ENCODE data around the gene SMURF1.
A peak's percentile ranks its signal among the peaks of the same experiment; 100 is the strongest.

The SMURF1 gene

GRCh38 chr7:99143853-99144672, at the start of gene SMURF1:
Gene SMURF1 (minus strand): TSS chr7:99144108. CDS start chr7:99143780, 328 bp downstream.
- no peaks in the 10 kb centered on the region for H3K36me3 ChIP-seq (ENCODE audit: control insufficient read depth in 2 of 2, insufficient read depth in 2 of 2, low read length in 2 of 2)
- H3K9me3 ChIP-seq (ENCODE audit: control insufficient read depth in 2 of 2, low read length in 2 of 2) = no peaks in the 10 kb centered on the region
- H3K4me3 ChIP-seq (ENCODE audit: low read length in 2 of 2) = peak within 1 kb of the TSS; percentile 84 to 90
- H3K27me3 ChIP-seq (ENCODE audit: control insufficient read depth in 1 of 2, insufficient read depth in 2 of 2, low read length in 2 of 2) = no peaks in the 10 kb centered on the region
- H3K4me1 ChIP-seq (ENCODE audit: control insufficient read depth, insufficient read depth, low read length) = peaks cover 10% of the 10 kb centered on the region
- peak within 1 kb of the TSS; percentile 86 for H3K27ac ChIP-seq (ENCODE audit: low read length)
- H3K9ac ChIP-seq (ENCODE audit: low read length in 2 of 2) = peak within 1 kb of the TSS; percentile 69 to 87

GRCh38 chr7:99191869-99192596, 48.1 kb upstream of the SMURF1 start:
- Histone ChIP-seq H3K36me3 (ENCODE audit: control insufficient read depth in 2 of 2, insufficient read depth in 2 of 2, low read length in 2 of 2) (no peaks in the 10 kb centered on the region), H3K9me3 (ENCODE audit: control insufficient read depth in 2 of 2, low read length in 2 of 2) (peaks cover under 1 to 4% of the 10 kb centered on the region in 2 donors), H3K4me3 (ENCODE audit: low read length in 2 of 2) (no peak overlapping the region), H3K9ac (ENCODE audit: low read length in 2 of 2) (no peak overlapping the region), H3K27me3 (ENCODE audit: control insufficient read depth in 1 of 2, insufficient read depth in 2 of 2, low read length in 2 of 2) (no peaks in the 10 kb centered on the region), H3K4me1 (ENCODE audit: control insufficient read depth, insufficient read depth, low read length) (no peaks in the 10 kb centered on the region), H3K27ac (ENCODE audit: low read length) (no peak overlapping the region)

GRCh38 chr7:99190359-99191009, 46.6 kb upstream of the SMURF1 start:
- Histone ChIP-seq H3K9me3 (ENCODE audit: control insufficient read depth in 2 of 2, low read length in 2 of 2) (no peaks in the 10 kb centered on the region), H3K4me1 (ENCODE audit: control insufficient read depth, insufficient read depth, low read length) (no peaks in the 10 kb centered on the region), H3K9ac (ENCODE audit: low read length in 2 of 2) (no peak overlapping the region), H3K27me3 (ENCODE audit: control insufficient read depth in 1 of 2, insufficient read depth in 2 of 2, low read length in 2 of 2) (no peaks in the 10 kb centered on the region), H3K36me3 (ENCODE audit: control insufficient read depth in 2 of 2, insufficient read depth in 2 of 2, low read length in 2 of 2) (no peaks in the 10 kb centered on the region), H3K4me3 (ENCODE audit: low read length in 2 of 2) (no peak overlapping the region), H3K27ac (ENCODE audit: low read length) (no peak overlapping the region)

GRCh38 chr7:99189222-99189621, 45.3 kb upstream of the SMURF1 start:
- H3K36me3 ChIP-seq (ENCODE audit: control insufficient read depth in 2 of 2, insufficient read depth in 2 of 2, low read length in 2 of 2) = no peaks in the 10 kb centered on the region
- no peak overlapping the region for H3K9ac ChIP-seq (ENCODE audit: low read length in 2 of 2)
- no peak overlapping the region for H3K27ac ChIP-seq (ENCODE audit: low read length)
- no peaks in the 10 kb centered on the region for H3K27me3 ChIP-seq (ENCODE audit: control insufficient read depth in 1 of 2, insufficient read depth in 2 of 2, low read length in 2 of 2)
- H3K9me3 ChIP-seq (ENCODE audit: control insufficient read depth in 2 of 2, low read length in 2 of 2) = no peaks in the 10 kb centered on the region
- H3K4me1 ChIP-seq (ENCODE audit: control insufficient read depth, insufficient read depth, low read length) = no peaks in the 10 kb centered on the region
- no peak overlapping the region for H3K4me3 ChIP-seq (ENCODE audit: low read length in 2 of 2)

GRCh38 chr7:99188221-99188620, 44.3 kb upstream of the SMURF1 start:
- Histone ChIP-seq H3K4me1 (ENCODE audit: control insufficient read depth, insufficient read depth, low read length) (no peaks in the 10 kb centered on the region), H3K9me3 (ENCODE audit: control insufficient read depth in 2 of 2, low read length in 2 of 2) (no peaks in the 10 kb centered on the region), H3K27ac (ENCODE audit: low read length) (no peak overlapping the region), H3K36me3 (ENCODE audit: control insufficient read depth in 2 of 2, insufficient read depth in 2 of 2, low read length in 2 of 2) (no peaks in the 10 kb centered on the region), H3K4me3 (ENCODE audit: low read length in 2 of 2) (no peak overlapping the region), H3K27me3 (ENCODE audit: control insufficient read depth in 1 of 2, insufficient read depth in 2 of 2, low read length in 2 of 2) (no peaks in the 10 kb centered on the region), H3K9ac (ENCODE audit: low read length in 2 of 2) (no peak overlapping the region)

GRCh38 chr7:99184532-99185218, 40.8 kb upstream of the SMURF1 start:
- Histone ChIP-seq H3K4me1 (ENCODE audit: control insufficient read depth, insufficient read depth, low read length) (no peaks in the 10 kb centered on the region), H3K9me3 (ENCODE audit: control insufficient read depth in 2 of 2, low read length in 2 of 2) (no peaks in the 10 kb centered on the region), H3K36me3 (ENCODE audit: control insufficient read depth in 2 of 2, insufficient read depth in 2 of 2, low read length in 2 of 2) (no peaks in the 10 kb centered on the region), H3K9ac (ENCODE audit: low read length in 2 of 2) (no peak overlapping the region), H3K27me3 (ENCODE audit: control insufficient read depth in 1 of 2, insufficient read depth in 2 of 2, low read length in 2 of 2) (no peaks in the 10 kb centered on the region), H3K27ac (ENCODE audit: low read length) (no peak overlapping the region), H3K4me3 (ENCODE audit: low read length in 2 of 2) (no peak overlapping the region)

GRCh38 chr7:99180067-99180650, 36.3 kb upstream of the SMURF1 start:
- Histone ChIP-seq H3K4me3 (ENCODE audit: low read length in 2 of 2) (no peak overlapping the region), H3K4me1 (ENCODE audit: control insufficient read depth, insufficient read depth, low read length) (no peaks in the 10 kb centered on the region), H3K9me3 (ENCODE audit: control insufficient read depth in 2 of 2, low read length in 2 of 2) (no peaks in the 10 kb centered on the region), H3K27ac (ENCODE audit: low read length) (no peak overlapping the region), H3K36me3 (ENCODE audit: control insufficient read depth in 2 of 2, insufficient read depth in 2 of 2, low read length in 2 of 2) (no peaks in the 10 kb centered on the region), H3K9ac (ENCODE audit: low read length in 2 of 2) (no peak overlapping the region), H3K27me3 (ENCODE audit: control insufficient read depth in 1 of 2, insufficient read depth in 2 of 2, low read length in 2 of 2) (no peaks in the 10 kb centered on the region)

- Histone ChIP-seq H3K4me3 (ENCODE audit: low read length in 2 of 2) (no peak overlapping the region), H3K27ac (ENCODE audit: low read length) (no peak overlapping the region), H3K36me3 (ENCODE audit: control insufficient read depth in 2 of 2, insufficient read depth in 2 of 2, low read length in 2 of 2) (no peaks in the 10 kb centered on the region), H3K4me1 (ENCODE audit: control insufficient read depth, insufficient read depth, low read length) (no peaks in the 10 kb centered on the region), H3K9me3 (ENCODE audit: control insufficient read depth in 2 of 2, low read length in 2 of 2) (no peaks in the 10 kb centered on the region), H3K9ac (ENCODE audit: low read length in 2 of 2) (no peak overlapping the region), H3K27me3 (ENCODE audit: control insufficient read depth in 1 of 2, insufficient read depth in 2 of 2, low read length in 2 of 2) (no peaks in the 10 kb centered on the region)
Measured at GRCh38 chr7:99177165-99177564, 33.3 kb upstream of the SMURF1 start.

- no peaks in the 10 kb centered on the region for H3K4me1 ChIP-seq (ENCODE audit: control insufficient read depth, insufficient read depth, low read length)
- H3K9ac ChIP-seq (ENCODE audit: low read length in 2 of 2) = no peak overlapping the region
- no peaks in the 10 kb centered on the region for H3K9me3 ChIP-seq (ENCODE audit: control insufficient read depth in 2 of 2, low read length in 2 of 2)
- no peak overlapping the region for H3K27ac ChIP-seq (ENCODE audit: low read length)
- no peaks in the 10 kb centered on the region for H3K36me3 ChIP-seq (ENCODE audit: control insufficient read depth in 2 of 2, insufficient read depth in 2 of 2, low read length in 2 of 2)
- H3K27me3 ChIP-seq (ENCODE audit: control insufficient read depth in 1 of 2, insufficient read depth in 2 of 2, low read length in 2 of 2) = no peaks in the 10 kb centered on the region
- H3K4me3 ChIP-seq (ENCODE audit: low read length in 2 of 2) = no peak overlapping the region
Measured at GRCh38 chr7:99173787-99174186, 29.9 kb upstream of the SMURF1 start.

GRCh38 chr7:99171731-99172130, 27.8 kb upstream of the SMURF1 start:
- H3K36me3 ChIP-seq (ENCODE audit: control insufficient read depth in 2 of 2, insufficient read depth in 2 of 2, low read length in 2 of 2) = no peaks in the 10 kb centered on the region
- no peaks in the 10 kb centered on the region for H3K9me3 ChIP-seq (ENCODE audit: control insufficient read depth in 2 of 2, low read length in 2 of 2)
- H3K27me3 ChIP-seq (ENCODE audit: control insufficient read depth in 1 of 2, insufficient read depth in 2 of 2, low read length in 2 of 2) = no peaks in the 10 kb centered on the region
- no peak overlapping the region for H3K4me3 ChIP-seq (ENCODE audit: low read length in 2 of 2)
- no peak overlapping the region for H3K27ac ChIP-seq (ENCODE audit: low read length)
- H3K9ac ChIP-seq (ENCODE audit: low read length in 2 of 2) = no peak overlapping the region
- H3K4me1 ChIP-seq (ENCODE audit: control insufficient read depth, insufficient read depth, low read length) = no peaks in the 10 kb centered on the region
